ENCODE data around the gene NPTN. TPM values are rescaled to one million over a fixed set of nuclear protein-coding genes. Genes with fewer than 3 reads are reported as not detected.
A peak's percentile ranks its signal among the peaks of the same experiment; 100 is the strongest.

Gene NPTN
- total RNA-seq, 1 donor from 2014 or later, result 139 TPM

DNA sequence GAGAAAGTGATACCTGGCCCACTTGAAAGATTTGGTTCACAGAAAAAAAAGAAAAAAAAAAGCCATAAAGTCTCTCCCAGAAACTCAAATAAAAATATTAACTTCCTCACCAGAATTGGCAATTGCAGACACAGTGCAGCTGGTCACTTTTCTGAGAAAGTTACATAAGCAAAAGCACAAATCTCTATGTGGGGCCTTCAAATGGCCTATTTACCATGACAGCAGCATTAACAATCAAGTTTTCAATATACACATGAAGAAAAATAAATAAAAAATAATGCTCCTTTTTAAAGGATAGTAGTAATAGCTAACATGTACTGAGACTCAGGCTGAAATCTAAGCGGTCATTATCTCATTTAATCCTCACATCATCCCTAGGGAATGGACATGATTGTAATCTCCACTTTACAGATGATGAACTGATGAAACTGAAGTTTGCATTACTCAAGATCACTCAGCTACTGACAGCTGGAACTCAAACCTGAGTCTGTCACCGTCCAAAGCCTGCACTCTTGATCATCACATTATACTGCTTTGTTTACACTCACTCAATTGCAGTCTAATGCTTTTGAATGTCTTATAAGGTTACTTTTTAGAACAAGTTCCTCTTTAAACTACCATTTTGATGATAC, 3.3 kb downstream of the NPTN start:
- Histone ChIP-seq H3K27ac (peak overlapping the region; percentile 99), H3K27me3 (no peaks in the 10 kb centered on the region), H3K4me3 (no peak overlapping the region), H3K9me3 (no peaks in the 10 kb centered on the region), H3K4me1 (peaks cover 85% of the 10 kb centered on the region), H3K36me3 (no peaks in the 10 kb centered on the region)
- TF ChIP-seq POLR2AphosphoS5 (IDR thresholded peaks at IDR 0.05; ENCODE audit: insufficient read depth in 1 of 2, low read depth in 1 of 2) (no peak), POLR2A (IDR thresholded peaks at IDR 0.05) (no peak), CTCF (IDR thresholded peaks at IDR 0.05) (no peak)
- intact Hi-C loops (cut with DNase I), result no loop called here
- no peak for DNase-seq (ENCODE audit: extremely low spot score in 2 of 2)

DNA sequence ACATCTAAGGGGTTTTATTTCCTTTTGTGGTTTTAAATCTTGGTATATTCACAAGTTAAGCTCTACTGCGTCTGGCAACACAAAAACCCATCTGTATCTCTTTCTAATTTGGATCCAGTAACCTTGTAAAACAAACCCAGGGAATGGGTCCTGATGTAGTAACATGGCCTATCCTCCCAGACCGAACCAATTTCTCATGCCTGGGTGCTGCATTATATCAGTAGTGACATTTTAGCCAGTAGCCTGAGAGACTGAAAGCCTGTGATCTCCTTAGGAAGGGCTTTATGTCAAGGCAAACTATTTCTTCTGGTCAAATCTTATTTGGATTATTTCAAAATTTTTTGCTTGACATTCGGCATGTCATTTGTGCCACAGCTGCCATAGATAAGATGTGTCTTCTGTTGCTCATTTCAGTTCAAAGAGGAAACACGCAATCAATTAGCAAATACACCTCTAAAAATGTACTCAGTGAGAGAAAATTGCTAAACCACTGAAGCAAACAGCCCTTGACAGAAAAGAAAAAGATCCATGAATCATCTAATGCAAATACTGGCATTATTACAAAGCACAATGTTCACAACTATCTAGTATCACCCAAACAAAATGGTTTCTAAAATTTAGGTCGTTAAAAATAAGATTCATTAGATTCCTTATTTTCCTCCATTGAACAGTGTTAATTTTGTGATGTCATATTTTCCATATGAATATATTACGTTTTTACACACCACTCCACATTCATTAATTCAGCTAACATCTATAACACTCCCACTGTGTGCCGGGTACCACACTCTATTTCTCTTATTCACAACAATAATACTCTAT, 4.0 kb downstream of the NPTN start:
- peak overlapping the region; percentile 99 for H3K27ac ChIP-seq
- no peak overlapping the region for H3K4me3 ChIP-seq
- no peaks in the 10 kb centered on the region for H3K27me3 ChIP-seq
- TF ChIP-seq POLR2AphosphoS5 (IDR thresholded peaks at IDR 0.05; ENCODE audit: insufficient read depth in 1 of 2, low read depth in 1 of 2) (peak in 1 of 2 donors; percentile 36), CTCF (IDR thresholded peaks at IDR 0.05) (no peak)
- intact Hi-C loops (cut with DNase I), result no loop called here
- DNase-seq (ENCODE audit: extremely low spot score in 2 of 2), result no peak
- H3K4me1 ChIP-seq, result peaks cover 85% of the 10 kb centered on the region
- no peaks in the 10 kb centered on the region for H3K36me3 ChIP-seq
- no peaks in the 10 kb centered on the region for H3K9me3 ChIP-seq

DNA sequence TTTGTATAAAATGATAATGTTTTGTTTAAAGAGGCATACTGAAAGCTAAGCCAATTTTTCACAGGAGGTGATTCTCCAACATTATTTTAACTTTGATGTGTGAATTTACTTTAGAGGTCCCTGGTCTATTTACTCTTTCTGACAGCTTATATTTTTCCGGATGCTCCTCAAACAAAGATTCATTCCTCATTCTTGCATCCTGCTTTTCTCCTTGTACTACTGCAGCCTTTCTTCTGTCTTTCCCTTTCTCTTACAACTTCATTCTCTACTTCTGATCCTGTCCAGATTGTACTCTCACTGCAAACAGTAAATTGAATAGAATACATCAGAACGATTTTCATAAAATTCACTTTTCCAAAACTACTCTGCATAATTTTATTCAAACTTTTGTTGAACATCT, 5.1 kb downstream of the NPTN start:
- Histone ChIP-seq H3K4me3 (no peak overlapping the region), H3K27me3 (no peaks in the 10 kb centered on the region), H3K36me3 (no peaks in the 10 kb centered on the region), H3K27ac (peak overlapping the region; percentile 13), H3K4me1 (peaks cover 89% of the 10 kb centered on the region), H3K9me3 (no peaks in the 10 kb centered on the region)
- intact Hi-C loops (cut with DNase I), result no loop called here
- DNase-seq (ENCODE audit: extremely low spot score in 2 of 2), result no peak
- no peak for TF ChIP-seq POLR2A (IDR thresholded peaks at IDR 0.05)
- TF ChIP-seq POLR2AphosphoS5 (IDR thresholded peaks at IDR 0.05; ENCODE audit: insufficient read depth in 1 of 2, low read depth in 1 of 2), result no peak
- TF ChIP-seq CTCF (IDR thresholded peaks at IDR 0.05), result no peak

DNA sequence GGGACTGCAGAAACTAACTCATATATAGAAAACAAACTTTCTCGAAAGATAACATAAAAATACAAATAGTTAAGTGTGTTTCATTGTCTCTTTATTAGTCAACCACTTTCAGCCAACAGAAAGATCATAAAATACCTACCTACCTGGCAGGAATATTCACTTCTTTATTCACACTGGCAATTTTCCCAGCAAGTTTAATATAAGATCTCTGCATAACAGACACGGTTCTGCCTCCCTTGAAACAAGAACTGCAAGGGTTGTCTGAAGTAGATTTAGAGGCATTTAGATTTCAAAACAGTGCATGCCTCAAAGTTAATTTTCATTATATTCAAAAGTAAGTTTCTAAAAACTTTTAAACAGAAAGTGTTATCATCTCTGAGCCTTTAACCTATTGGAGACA, 7.1 kb downstream of the NPTN start:
- Histone ChIP-seq H3K36me3 (no peaks in the 10 kb centered on the region), H3K27ac (no peak overlapping the region), H3K27me3 (no peaks in the 10 kb centered on the region), H3K4me3 (no peak overlapping the region), H3K9me3 (no peaks in the 10 kb centered on the region), H3K4me1 (peaks cover 93% of the 10 kb centered on the region)
- intact Hi-C loops (cut with DNase I), result no loop called here
- DNase-seq (ENCODE audit: extremely low spot score in 2 of 2), result no peak
- TF ChIP-seq POLR2AphosphoS5 (IDR thresholded peaks at IDR 0.05; ENCODE audit: insufficient read depth in 1 of 2, low read depth in 1 of 2) (peak in 1 of 2 donors; percentile 57), POLR2A (IDR thresholded peaks at IDR 0.05) (no peak), CTCF (IDR thresholded peaks at IDR 0.05) (no peak)

DNA sequence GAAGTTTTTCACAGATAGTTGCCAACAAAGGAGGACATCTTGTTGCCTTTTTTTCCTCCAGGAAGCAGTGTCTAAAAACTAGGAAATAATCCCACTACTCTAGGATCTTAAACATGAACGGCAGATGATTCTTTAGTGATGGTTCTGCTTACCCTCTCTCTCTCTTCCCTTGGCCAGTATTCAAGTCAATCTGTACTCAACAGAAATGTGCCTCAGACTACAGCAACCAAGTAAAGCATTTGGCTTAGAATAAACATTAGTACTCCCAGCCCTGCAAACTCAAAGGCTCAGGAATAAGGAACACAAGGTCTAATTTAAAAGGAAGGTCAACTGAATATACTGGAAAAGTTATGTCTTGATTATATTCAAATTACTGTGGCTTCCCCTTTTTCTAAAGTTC, 8.7 kb downstream of the NPTN start:
- no peak for DNase-seq (ENCODE audit: extremely low spot score in 2 of 2)
- no peaks in the 10 kb centered on the region for H3K36me3 ChIP-seq
- intact Hi-C loops (cut with DNase I), result no loop called here

More for the DNA sequence above, 8.7 kb downstream of the NPTN start:
- Histone ChIP-seq H3K27me3 (no peaks in the 10 kb centered on the region), H3K4me1 (peaks cover 90% of the 10 kb centered on the region), H3K27ac (no peak overlapping the region), H3K9me3 (no peaks in the 10 kb centered on the region), H3K4me3 (no peak overlapping the region)
- TF ChIP-seq CTCF (IDR thresholded peaks at IDR 0.05), result no peak
- no peak for TF ChIP-seq POLR2A (IDR thresholded peaks at IDR 0.05)
- TF ChIP-seq POLR2AphosphoS5 (IDR thresholded peaks at IDR 0.05; ENCODE audit: insufficient read depth in 1 of 2, low read depth in 1 of 2), result no peak

Measured in vagina (tissue), 2 donors.